ENCODE data around the gene DLL4.
"Not testable (repeated sequence)": the region's sequence is repeated elsewhere in the genome, so short reads cannot be mapped to it uniquely, and the experiment has no call there.

Gene DLL4

DNA sequence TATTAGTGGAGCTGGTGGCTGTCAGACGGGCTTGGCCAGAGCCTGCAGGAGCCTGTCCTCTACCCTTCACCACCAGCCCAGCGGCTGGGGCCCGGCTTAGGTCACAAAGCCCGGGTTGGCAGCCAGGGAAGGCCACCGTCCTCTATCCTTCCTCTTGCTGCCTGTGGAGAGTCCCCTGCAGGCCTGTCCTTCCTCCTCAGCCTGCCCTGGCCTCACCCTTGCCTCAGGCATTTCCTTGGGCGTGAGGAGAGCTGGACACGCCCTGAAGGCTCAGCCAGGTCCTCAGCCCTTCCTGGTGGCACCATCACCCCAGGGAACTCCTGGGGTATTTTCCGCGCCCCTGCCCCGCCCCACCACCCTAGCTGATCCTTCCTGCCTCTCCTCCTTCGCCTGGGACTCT lies 31.8 kb downstream of the DLL4 start:
- DNase-seq: no peak

- not testable (repeated sequence) for DNase-seq
These were observed 32.6 kb downstream of the DLL4 start for GRCh38 chr15:40961740-40962139.

DNA sequence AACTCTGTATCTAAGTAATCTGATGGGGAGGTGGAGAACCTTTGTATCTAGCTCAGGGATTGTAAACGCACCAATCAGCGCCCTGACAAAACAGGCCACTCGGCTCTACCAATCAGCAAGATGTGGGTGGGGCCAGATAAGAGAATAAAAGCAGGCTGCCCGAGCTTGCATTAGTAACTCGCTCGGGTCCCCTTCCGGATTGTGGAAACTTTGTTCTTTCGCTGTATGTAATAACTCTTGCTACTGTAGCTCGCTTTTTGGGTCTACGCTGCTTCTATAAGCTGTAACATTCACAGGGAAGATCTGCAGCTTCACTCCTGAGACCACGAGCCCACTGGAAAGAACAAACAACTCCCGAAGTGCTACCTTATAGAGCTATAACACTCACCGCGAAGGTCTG lies 33.2 kb downstream of the DLL4 start:
- DNase-seq: not testable (repeated sequence)

DNA sequence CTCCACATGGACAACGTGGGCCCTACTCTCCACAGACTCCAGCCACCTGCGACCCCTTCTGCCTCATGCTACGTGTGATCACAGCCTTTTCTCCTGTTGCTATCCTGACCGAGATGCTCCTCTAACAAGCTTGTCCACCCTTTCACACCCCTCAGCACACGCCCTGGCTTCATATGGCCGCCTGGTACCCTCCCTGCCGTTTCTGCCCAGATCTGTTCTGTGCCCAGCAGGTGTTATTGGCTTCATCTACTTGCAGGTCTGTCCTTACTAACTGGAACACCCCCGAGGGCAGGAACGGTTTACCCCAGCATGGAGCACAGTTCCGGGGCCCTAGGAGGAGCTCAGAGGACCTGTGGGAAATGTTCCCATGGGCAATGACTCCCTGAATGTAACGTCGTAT lies 34.1 kb downstream of the DLL4 start:
- no peak for DNase-seq

GRCh38 chr15:40964006-40964405 lies 34.9 kb downstream of the DLL4 start:
- no peak for DNase-seq

- no peak for DNase-seq
These were observed 35.5 kb downstream of the DLL4 start for GRCh38 chr15:40964634-40965033.

DNA sequence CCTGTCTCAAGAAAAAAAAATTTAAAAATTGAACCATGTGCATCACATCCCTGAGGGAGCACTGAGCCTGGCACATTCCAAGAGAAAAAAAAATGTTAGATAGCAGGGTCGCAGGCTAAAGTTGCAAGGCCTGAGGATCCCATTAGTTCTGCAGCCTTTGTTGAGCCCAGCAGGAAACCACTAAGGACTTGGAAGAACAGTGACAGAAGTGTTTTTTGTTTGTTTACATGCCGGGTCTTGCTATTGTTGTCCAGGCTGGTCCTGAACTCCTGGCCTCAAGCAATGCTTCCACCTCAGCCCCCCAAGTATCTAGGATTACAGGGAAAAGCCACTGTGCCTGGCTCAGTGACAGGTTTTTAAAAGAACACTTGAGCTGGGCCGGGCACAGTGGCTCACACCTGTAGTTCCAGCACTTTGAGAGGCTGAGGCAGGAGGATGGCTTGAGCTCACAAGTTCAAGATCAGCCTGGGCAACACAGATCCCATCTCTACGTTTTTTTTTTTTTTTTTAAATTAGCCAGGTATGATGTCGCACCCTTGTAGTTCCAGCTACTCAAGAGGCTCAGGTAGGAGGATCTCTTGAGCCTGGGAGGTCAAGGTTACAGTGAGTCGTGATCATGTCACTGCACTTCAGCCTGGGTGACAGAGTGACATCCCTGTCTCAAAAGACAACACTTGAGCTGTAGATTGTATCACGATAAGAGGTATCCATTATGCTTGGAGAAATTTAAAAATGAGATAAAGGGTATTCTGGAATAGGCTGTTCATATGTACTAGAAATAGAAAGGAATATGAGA lies 39.3 kb downstream of the DLL4 start:
- DNase-seq: no peak

GRCh38 chr15:40969363-40969762 lies 40.2 kb downstream of the DLL4 start:
- no peak for DNase-seq

GRCh38 chr15:40974879-40975278 lies 45.7 kb downstream of the DLL4 start:
- DNase-seq: no peak

DNA sequence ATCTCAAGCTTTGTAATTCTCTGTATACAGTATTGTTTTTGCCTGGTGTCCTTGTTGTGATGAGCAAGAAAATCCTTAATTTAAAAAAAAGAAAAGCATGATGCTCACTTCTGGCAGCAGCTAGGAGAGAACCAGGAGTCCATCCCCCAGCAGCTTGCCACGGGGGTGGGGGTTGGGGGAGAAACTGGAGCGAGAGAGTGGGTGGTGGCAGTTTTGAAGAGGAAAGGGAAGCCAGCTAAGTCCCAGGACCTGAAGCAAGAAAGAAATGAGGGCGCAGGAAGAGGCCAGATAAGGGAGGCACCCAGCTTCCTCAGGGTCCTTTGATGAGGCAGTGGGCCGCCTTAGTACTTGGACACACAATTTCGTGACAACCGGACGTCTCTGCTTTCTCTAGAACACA lies 47.7 kb downstream of the DLL4 start:
- DNase-seq: no peak

- no peak for DNase-seq
These were observed 49.0 kb downstream of the DLL4 start for GRCh38 chr15:40978141-40978540.

GRCh38 chr15:40978562-40978961 lies 49.4 kb downstream of the DLL4 start:
- no peak for DNase-seq

GRCh38 chr15:40981186-40981585 lies 52.0 kb downstream of the DLL4 start:
- no peak for DNase-seq

DNA sequence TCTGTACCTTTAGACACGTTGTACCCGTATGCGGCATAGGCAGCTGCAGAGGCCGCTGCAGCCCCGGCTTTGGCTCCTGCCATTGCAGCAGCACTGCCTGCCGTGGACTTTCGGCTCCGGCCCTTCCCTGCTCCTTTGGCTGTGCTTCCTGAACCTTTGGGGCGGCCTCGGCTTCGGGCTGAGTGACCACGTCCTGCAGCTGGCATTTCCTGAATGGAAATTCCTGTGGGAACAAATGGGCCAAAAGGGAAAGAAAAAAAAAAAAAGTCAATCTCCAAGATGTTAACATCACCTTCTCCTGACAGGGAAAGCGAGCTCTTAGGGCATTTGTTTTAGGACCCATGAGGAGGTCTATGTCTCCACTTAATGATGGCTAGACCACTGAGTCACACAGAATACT lies 53.7 kb downstream of the DLL4 start:
- DNase-seq: no peak

DNA sequence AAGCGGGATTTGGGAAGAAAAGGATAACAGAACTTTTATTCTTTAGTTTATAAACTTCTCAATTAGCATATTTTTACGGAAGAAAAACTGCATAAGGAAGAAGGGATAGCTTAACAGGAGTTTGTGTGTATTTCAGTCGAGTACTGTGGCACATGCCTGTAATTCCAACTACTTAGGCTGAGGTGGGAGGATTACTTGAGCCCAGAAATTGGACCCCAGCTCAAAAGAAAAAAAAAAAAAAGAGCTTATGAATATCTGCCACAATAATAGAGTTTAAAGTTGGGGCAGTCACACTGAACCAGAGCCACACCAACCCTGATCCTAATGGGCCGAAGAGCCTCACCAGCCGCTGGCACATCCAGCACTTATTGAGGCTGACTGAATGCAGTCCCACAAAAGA lies 55.3 kb downstream of the DLL4 start:
- DNase-seq: no peak

DNA sequence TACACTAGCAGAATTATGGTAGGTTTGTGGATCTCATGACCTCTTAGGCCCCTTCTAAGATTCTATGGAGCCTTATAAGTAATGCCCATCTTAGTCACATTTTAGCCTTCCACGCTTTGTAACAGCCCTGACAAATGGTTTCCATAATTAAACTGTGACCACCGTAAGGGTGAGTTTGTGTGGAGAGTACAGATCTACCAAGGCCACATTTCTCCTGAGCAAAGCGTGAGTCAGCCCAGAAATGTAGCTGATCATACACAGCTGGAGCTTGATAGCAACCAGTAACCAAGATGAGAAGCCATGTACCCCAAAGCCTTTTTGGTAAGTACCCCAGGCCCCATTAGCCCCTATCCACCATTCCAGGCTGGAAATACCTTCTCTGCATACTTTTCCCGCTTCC lies 55.8 kb downstream of the DLL4 start:
- DNase-seq: no peak

GRCh38 chr15:40985541-40986330 lies 56.6 kb downstream of the DLL4 start:
- DNase-seq: no peak

DNA sequence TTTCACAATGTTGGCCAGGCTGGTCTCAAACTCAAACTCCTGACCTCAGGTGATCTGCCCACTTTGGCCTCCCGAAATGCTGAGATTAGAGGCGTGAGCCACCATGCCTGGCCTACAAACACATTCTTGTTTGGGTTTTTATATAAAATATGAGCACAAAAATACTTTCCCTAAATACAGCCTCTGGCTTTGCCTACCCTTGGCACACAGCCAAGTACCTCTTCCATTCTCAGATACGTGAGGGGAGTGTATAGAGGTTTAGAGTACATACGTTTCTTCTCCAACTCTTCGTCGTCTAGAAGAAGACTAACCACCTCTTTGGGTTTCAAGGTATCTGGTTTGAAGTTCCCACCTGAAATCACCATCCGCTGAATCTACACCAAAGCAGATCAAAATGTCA lies 57.7 kb downstream of the DLL4 start:
- DNase-seq: no peak

DNA sequence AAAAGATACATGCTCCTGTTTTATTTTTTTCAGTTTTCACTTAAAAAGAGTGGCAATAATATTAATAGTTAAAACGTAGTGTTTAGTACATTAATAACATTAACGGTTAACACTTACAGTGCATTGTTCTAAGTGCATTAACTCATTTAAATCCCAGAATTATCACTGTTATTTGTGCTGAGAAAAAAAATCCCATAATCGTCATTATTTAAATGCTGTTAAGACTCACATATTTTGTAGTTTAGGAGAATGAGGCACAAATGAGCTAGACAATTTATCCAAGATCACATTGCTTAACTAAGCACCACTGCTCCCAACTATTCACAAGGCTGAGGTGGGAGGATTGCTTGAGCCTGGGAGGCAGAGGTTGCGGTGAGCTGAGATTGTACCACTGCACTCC lies 59.0 kb downstream of the DLL4 start:
- DNase-seq: no peak
